NOMO-1 treated with DMSO at 0.1 percent for 48 hours (cell line): Measurements from ENCODE around the gene BRD1.

Source experiments
- DNase-seq: peaks from one replicate; lab custom pipeline; 2025; ENCODE audit not compliant: unreplicated experiment; lab: John Stamatoyannopoulos, UW

BRD1 gene

DNA sequence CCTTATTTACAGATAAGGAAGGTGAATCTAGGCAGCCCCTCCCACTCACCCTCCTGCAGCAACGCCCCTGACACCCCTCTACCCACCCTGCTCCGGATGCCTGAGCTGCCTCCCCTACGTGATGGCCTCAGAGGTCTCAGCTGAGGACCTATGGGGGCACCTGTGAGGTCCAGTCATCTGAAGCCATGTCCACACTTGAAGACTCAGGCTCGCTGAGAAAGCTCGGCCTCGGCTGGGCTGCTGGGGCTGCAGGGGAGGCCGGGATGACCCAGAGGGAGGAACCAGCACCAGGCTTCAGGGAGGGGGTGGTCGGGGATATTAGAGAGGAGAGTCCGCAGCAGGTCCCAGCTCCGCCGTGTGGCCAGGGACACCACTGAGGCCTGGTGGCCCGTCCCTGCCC lies 92.8 kb downstream of the BRD1 start:
- no peak for DNase-seq

DNA sequence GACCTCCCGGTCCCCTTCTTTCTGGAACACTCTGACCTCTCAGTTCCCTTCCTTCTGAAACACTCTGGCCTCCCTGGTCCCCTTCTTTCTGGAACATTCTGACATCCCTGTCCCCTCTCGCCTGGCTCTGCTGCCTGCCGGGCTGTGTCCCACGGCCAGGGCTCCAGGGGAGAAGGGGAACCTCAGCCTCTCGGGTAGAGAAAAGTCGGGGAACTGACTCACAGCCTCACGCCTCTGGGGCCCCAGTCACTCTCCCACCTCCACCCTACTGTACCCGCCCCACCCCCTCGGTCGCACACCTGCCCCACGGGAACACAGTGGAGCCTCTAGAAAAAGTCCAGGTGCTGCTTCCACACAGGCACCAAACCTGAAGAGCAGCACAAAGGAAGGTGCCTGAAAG lies 93.3 kb downstream of the BRD1 start:
- DNase-seq: no peak

DNA sequence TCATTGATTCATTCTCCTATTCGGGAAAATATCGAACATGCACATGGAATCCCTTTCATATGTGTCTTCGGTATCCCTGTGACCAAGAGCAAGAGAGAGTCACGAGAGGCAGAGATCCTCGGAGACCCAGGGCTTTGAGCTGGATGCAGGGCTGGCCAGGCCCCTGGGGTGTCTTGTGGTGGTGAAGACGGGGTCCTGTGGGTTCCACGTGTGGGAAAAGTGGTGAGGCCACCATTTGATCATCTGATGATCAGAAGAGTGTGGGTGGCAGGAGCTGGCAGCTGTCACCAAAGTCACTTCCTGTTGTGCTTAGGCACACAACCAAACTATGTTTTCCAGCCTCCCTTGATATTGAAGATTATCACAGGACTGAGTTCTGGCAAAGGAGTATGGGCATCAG lies 94.0 kb downstream of the BRD1 start:
- no peak for DNase-seq

DNA sequence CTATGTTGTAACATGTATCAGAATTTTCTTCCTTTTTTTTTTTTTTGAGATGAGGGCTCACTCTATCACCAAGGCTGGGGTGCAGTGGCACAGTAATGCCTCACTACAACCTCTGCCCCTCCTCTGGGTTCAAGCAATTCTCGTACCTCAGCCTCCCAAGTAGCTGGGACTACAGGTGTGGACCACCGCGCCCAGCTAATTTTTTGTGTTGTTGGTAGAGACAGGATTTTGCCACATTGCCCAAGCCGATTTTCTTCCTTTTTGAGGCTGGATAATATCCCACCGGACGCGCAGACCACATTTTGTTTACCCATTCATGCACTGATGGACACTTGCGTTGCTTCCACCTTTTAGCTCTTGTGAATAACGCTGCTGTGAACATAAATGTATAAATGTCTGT lies 97.0 kb downstream of the BRD1 start:
- no peak for DNase-seq

DNA sequence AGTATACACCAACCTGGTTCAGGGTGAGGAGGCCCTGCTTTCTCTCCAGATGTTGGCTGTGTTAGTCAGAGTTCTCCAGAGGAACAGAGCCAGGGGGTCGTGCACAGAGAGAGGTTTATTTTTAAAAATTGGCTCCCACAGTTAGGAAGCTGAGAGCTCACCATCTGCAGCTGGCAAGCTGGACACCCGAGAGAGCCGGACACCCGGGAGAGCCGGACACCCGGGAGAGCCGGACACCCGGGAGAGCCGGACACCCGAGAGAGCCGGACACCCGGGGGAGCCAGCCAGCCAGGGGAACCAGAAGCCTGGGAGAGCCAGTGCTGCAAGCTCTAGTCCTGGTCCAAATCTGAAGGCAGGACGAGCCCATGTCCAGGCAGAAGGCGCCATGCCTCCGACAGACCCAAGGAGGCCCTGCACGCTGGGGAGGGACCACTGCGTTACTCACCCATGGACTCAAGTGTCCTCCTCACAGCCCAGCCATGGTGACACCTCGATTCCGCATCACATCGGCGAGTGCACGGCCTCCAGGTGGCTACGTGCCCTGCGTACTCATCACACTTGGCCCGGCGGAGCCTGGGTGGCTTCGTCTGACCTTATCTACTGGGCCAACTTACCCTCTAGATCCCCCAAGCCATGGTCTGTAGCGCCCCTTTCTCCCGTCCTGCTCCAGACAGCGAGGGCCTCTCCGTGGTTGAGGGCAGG lies 99.0 kb downstream of the BRD1 start:
- DNase-seq: no peak

DNA sequence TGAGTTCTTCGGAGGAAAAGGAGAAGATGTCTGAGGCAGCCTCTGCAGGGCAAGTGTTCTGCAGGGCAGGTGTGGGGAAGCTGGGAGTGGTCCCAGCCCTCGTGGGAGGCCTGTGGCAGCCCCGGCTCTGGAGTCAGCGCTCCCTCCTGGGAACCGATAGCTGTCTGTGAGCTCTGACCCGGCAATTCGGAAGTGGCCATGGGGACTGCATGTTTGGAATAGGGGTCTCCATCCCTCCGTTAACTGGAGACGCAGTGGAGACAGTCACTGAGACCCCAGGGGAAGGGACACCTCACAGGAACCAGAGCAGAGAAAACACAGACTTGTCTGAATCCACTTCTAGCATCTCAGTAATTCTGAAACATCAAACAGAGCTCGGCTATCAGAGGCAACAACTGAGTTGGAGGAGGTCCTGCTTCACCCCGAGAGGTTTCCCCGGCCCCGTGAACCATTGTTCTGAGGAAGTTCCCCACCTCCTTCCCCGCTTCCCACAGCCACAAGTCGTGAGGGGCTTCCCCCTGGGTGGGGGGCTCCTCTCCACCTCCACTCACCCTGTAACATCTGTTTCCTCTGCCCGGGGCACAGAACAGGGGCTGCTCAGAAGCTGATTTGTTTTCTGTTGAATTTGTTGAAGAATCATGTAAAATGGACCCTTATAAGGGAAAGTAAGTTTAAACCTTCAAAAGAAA lies 99.6 kb downstream of the BRD1 start:
- no peak for DNase-seq

DNA sequence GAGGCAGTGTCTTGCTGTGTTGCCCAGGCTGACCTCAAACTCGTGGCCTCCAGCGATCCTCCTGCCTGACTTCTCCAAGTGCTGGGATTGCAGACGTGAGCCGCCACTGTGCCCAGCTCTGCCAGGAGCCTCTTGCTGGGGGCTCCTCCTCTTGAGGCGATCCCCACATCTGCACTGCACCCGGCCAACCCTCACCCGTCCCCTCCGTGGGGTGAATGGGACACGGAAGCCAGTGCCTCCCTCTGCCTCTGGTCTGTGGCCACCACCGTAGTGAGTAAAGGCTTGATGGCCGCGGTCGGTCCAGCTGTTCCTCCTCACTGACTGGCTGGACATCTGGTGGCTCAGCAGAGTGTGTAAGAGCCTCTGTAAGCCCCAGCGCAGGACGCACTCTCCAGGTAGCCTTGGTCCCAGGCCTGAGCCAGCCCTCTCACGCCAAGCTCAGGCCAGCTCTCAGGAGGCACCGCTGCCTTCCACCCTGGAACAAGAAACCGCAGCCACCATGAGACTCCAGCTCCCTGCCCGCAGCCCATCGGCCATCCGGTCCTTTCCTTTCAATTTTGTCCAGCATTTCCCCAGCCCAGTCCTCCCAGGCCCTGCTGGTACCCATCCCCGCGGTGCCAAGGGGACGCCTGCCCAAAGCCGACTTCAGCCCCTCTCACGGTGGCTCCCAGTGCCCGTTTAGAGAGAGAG lies 100.3 kb downstream of the BRD1 start:
- no peak for DNase-seq

DNA sequence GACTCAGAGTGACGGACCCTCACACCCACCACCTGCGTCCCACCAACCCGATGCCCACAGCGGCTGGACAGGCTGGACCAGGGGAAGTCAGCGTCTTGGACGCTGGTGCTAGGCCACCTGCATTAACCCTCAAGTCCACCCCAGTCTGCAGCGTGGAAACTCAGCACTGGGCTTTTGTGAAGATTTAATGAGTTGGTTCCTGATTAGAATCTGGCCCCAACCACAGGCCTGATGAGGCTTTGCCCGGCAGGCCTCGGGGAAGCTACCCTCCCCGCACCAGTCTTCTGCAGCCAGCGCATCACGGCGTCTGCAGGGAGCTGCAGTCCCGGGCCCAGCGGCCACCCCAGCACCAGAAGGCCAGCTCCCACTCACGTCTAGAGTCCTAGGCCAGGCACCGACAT lies 101.0 kb downstream of the BRD1 start:
- DNase-seq: no peak

DNA sequence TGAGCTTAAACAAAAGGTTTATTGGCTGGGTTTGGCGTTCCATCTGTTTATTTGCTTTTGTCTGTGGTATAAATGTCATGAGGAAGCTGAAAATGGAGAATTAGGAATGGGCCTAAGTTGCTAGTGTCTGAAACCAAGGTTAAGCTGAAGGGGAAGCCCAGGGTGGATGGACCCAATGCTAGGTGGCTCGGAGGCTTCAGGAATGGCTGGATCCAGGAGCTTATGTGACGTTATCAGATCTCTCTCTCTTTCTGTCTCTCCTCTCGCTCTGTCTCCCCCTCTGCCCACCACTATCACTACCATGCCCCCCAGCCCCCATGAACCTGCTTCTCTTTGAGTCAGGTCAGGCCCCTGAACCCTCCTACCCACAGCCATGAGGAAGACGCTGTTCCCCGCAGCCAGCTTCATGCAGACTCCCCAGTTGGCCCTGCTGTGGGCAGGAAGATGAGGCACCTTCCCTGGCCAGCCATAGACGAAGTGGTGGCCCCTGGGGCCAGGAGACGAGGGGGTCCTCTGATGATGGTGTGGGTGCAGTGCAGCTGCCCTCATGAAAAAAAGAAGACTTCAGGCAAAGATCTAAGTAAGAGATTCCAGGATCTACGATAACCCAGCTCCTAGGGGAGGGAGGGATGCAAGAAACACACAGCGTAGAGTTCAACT lies 101.5 kb downstream of the BRD1 start:
- no peak for DNase-seq

DNA sequence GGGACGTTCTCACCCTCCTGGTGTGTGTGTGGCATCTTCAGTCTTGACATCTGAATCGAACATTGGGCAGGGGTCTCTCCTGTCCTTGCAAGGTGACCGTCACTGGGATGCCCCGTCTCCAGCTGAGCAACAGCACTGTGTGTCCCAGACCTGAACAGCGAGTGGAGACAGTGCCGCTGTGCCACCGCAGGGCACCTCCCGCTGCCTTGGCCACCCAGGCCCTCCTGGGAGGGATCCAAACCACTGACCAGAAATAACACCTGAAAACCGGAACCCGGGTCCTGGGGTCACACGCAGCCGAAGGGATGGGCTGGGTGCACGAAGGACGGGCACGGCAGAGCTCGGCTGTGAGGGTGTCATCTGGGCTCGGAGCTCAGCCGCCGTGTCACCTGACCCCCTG lies 102.2 kb downstream of the BRD1 start:
- no peak for DNase-seq

DNA sequence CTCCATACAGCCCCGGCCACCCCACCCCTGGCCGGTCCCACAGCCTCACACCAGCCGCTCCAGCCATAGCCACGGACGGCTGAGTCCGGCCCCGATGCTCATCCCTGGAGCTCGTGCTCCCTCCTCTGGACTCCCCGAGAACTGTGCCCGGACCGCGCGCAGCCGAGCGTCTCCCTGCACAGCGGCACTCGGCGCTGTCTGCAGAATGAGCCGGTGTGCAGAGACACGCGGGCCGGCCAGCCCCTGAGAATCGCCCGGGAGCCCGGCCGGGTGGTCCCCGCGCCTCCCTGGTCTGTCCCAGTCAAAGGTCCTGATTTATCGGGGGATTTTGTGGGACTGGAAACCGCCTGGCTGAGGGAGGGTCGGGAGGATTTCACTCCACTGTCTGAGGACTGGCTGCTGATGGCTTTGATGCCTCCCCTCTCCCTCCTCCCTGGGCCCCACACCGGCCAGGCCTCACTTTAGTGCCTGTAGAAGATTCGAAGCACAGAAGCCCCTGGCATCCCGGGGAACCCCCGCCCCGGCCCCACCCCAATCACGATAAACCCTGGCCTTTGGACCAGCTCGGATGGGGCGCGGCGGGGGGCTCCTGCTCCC lies 102.7 kb downstream of the BRD1 start:
- DNase-seq: peak; percentile 57

DNA sequence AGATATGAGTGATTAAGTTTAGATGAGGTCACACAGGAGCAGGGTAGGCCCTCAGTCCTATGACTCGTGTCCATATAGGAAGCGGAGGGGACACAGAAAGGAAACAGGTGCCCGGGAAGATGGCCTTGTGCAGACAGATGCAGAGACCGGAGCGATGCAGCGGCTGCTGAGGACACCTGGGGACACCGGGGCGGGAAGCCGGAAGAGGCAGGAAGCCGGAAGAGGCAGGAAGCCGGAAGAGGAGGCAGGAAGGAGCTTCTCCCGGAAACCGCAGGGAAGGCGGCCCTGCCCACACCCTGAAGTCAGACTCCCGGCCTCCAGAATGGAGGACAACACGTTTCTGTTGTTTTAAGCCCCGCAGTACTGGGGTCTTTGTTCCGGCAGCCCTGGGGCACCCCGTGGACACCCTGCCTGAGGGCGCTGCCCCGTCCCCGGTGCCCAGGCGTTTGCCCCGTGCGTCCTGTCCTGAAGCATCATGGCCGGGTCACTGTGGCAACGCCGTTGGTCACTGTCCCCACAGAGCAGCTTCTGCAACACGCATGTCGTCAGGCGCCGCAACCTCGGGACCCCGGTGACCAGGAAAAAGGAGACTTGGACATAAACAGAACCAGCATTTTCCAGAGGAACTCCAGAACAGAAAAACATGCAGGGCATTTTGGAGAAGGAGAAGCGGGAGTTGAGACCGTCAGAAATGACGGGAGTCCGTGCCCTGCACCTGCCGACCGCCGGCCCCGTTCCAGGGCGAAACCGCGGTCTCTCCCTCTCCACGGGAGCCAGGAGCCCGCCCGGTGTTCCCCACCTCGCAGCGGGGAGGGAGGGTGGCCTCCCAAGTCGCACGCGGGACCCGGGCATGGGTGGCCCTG lies 103.4 kb downstream of the BRD1 start:
- no peak for DNase-seq

DNA sequence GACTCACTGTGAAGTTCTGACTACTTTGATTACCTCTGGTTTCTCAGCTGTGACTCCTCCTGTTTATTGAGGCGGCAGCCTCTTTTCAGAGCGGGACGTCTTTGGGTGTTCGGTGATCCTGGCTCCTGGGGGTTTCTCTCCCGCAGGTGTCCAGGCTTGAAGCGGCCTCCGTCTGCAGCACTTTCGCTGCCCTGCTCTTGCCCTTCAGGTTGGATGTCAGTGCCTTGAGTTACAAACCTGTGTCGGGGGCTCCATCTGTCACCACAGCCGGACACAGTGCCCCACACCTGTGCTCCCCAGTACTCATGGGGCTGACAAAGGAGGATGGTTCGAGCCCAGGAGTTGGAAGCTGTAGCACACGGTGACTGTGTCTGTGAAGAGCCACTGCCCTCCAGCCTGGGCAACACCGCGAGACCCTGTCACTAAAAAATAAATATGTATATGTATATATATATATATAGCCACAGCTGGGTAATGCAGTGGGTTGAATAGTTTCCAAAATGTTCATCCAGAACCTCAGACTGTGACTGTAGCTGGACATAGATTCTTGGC lies 104.1 kb downstream of the BRD1 start:
- no peak for DNase-seq
